GM19099 (cell line): ENCODE data around the gene CASKIN2.

ENCODE experiments used
- POLR2A ChIP-seq: IDR thresholded peaks from 3 replicates; pipeline ENCODE4 v1.6.1; 2011; ENCODE audit warnings: low read depth; ENCODE audit not compliant: insufficient read length; ENCODE audit errors: extremely low read depth

CASKIN2 gene

DNA sequence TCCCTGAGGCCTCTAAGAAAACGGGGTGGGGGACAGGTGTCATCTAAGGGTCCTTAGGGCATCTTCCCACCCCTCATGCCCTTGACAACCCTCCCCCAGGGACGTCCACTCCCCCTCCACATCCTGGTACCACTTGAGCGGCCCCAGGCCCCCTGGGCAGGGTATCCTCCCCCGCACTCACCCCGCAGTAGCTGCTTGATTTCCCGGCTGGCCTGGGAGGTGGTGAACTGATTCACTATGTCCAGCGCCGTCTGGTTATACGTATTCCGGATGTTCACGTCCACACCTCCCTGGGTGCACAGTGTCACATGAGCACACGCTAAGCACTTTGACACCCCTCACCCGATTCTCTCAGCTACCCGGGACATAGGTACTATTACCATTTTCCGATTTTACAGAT is 9.7 kb downstream of the CASKIN2 start:
- no peak for TF ChIP-seq POLR2A

- TF ChIP-seq POLR2A: no peak
Measured at GRCh38 chr17:75505152-75505409, 10.3 kb downstream of the CASKIN2 start.

DNA sequence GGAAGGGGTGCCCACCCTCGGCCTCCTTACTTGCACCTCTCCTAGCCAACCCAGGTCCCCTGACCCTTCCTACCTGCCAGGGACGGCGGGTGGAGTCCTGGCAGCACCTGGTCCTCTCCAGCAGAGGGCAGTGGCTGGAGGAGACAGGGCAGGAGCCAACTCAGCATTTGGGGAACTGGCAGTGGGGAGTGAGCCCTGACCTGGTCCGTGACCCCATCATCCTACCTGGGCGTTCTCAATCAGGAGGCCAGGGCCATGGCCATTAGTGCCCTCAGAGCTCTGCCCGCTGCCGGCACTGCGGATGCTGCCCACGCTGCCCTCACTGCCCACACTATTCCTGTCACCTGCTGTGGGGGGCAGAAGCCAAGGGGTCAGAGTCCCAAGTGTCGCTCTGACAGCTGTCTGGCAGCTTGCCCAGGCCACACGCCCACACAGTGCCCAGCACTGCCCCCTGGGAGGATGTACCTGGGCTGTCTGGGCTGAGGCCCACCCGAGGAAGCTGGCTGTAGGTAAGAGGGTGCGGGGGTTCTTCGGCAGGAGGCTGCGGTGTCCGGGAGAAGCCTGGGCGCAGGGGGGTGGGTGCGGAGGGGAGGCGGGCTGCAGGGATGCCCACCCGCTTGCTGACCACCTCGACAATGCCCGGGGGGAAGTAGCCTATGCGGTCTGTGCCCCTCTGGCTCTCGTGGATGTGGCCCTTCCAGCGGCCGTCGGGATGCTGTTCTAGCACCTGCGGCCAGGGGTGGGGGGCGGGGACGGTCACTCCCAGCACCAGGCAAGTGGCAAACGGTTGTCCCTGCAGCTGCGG is 10.8 kb downstream of the CASKIN2 start:
- TF ChIP-seq POLR2A: no peak

DNA sequence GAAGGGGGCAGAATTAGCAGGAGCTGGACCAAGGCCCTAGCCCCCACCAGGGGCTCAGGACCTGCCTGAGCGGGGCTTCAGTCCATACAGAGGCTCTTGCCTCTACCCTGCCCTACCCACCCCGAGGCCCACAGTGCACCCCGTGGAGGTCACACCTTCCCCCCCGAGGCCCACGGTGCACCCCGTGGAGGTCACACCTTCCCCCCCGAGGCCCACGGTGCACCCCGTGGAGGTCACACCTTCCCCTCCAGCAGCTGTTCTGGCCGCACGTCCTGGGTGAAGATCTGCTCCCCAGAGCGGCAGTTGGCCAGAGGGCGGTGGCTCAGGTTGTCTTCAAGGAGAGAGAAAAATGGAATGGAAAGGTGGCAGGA is 11.4 kb downstream of the CASKIN2 start:
- no peak for TF ChIP-seq POLR2A

DNA sequence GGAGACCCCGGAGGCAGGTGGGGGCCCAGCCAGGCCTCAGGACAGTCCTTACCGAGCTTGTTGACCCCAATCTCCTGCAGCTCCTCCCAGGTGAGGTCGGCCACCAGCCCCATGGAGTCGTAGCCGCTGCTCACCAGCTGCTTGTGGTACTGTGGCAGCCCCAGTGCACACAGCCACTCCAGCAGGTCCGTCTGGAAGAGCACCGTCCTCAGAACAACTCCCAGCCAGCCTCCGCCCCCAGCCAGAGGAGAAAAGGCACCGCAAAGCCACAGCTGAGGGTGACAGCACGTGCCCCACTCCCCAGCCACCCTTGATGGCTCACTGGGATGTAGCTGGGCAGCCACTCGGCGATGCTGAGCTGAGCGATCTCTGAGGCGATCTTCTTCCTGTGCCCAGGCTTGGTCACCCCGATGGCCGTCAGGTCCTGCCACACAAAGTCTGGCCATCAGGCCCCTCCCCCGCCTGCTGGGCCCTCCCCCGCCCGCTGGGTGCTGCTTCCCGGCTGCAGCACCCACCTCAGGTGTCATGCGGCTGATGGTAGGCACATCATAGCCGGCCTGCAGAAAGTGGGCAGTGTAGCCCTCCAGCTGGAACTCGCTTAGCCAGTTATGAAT is 11.9 kb downstream of the CASKIN2 start:
- TF ChIP-seq POLR2A: no peak

- TF ChIP-seq POLR2A: no peak
Measured at GRCh38 chr17:75502721-75503329, 12.5 kb downstream of the CASKIN2 start.

- no peak for TF ChIP-seq POLR2A
Measured at GRCh38 chr17:75502072-75502720, 13.1 kb downstream of the CASKIN2 start.

DNA sequence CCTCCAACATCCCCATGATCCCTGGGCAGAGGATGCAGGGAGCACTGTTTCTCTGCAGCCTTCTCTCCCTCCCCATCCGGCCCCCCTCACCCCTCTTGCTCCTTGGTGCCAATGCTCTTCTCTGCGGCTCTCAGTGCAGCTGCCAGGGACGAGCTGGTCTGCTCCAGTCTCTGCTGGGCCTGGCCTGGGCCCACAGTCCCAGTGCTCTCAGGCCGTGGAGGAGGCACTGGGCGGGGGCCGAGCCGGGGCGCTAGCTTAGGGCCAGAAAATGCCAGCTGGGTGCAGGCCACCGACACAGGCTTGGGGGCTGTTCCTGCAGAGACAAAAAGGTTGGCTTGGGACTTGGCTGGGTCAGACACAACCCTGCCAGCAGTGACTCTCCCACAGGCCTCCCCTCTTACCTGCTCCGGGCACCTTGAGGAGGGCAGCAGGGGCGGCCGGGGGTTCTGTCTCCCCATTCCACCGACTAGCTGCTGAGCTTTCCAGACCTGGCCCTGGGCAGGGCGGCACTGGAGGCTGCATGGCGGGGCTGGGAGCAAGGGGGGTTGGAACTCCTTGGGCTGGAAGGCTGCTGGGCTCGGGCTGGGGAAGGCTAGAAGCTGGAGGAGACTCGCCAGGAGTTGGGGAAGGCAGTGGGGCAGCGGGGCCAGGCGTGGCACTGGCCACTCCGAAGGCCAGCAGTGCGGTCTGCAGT is 13.8 kb downstream of the CASKIN2 start:
- no peak for TF ChIP-seq POLR2A

- no peak for TF ChIP-seq POLR2A
Measured at GRCh38 chr17:75500419-75501216, 14.7 kb downstream of the CASKIN2 start.

DNA sequence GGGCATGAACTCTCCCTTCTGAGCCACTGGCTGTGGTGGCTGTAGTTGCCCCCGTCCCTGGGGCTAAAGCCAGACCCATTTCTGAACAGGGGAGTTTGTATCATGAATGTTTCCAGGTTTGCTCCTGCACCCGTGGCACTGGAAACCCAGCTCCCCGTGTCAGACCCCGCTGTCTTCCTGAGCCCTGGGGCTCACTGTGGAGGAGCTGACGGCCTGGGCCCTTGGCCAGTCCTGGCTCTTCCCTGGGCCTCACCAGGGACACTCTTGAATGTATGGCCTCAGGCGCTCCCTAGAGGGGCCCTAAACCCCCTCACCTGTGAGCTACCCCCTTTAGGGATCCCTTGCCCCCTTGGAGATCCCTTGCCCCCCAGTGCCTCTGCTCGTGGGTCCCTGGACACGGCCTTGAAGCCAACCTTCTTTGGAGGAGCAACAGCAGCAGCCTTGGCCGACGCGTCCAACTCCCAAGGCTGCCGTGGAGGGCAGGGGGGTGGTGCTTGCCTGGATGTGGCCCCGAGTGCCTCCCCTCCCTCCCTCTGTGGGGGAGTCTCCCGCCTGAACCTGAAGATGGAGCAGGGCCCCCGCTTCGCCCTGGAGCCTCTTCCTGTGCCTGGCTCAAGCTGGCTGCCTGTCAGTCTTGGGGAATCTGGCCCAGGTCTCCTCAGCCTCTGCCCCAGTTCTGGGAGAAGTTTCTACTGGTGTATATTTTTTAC is 15.9 kb downstream of the CASKIN2 start:
- no peak for TF ChIP-seq POLR2A

- no peak for TF ChIP-seq POLR2A
Measured at GRCh38 chr17:75498726-75499213, 16.6 kb downstream of the CASKIN2 start.

- no peak for TF ChIP-seq POLR2A
Measured at GRCh38 chr17:75498039-75498725, 17.2 kb downstream of the CASKIN2 start.

- TF ChIP-seq POLR2A: no peak
Measured at GRCh38 chr17:75496005-75496404, 19.3 kb downstream of the CASKIN2 start.
